Keratinocyte (primary cell): Measurements from ENCODE around the gene BTG1.

Experiments used
- EZH2 ChIP-seq: IDR thresholded peaks from one replicate; pipeline ENCODE4 v1.6.1; 2012; ENCODE audit warnings: inconsistent platforms, mild to moderate bottlenecking, low read length, moderate library complexity
- TF ChIP-seq, protein P1 (sequence below), 3 experiments: IDR thresholded peaks in 1 of 3; conservative IDR thresholded peaks in 1 of 3; optimal IDR thresholded peaks in 1 of 3; 2 replicates in 2 of 3; 3 replicates in 1 of 3; pipeline versions ENCODE3 to v1.5.1; 2011; ENCODE audit warnings: low read length in 3 of 3, mild to moderate bottlenecking in 3 of 3, moderate library complexity in 2 of 3, control low read depth in 1 of 3, inconsistent platforms in 1 of 3; ENCODE audit not compliant: insufficient read depth in 2 of 3; ENCODE audit errors: extremely low read depth in 1 of 3

- TF ChIP-seq, protein P1, sequence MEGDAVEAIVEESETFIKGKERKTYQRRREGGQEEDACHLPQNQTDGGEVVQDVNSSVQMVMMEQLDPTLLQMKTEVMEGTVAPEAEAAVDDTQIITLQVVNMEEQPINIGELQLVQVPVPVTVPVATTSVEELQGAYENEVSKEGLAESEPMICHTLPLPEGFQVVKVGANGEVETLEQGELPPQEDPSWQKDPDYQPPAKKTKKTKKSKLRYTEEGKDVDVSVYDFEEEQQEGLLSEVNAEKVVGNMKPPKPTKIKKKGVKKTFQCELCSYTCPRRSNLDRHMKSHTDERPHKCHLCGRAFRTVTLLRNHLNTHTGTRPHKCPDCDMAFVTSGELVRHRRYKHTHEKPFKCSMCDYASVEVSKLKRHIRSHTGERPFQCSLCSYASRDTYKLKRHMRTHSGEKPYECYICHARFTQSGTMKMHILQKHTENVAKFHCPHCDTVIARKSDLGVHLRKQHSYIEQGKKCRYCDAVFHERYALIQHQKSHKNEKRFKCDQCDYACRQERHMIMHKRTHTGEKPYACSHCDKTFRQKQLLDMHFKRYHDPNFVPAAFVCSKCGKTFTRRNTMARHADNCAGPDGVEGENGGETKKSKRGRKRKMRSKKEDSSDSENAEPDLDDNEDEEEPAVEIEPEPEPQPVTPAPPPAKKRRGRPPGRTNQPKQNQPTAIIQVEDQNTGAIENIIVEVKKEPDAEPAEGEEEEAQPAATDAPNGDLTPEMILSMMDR (optimal IDR thresholded peaks at IDR 0.05 in 1 of 3, IDR thresholded peaks at IDR 0.05 in 1 of 3, conservative IDR thresholded peaks at IDR 0.05 in 1 of 3; ENCODE audit: extremely low read depth in 1 of 3, insufficient read depth in 2 of 3, low read length in 3 of 3): no peak
- no peak for TF ChIP-seq EZH2
Observed at GRCh38 chr12:92178340-92178739, 32.7 kb upstream of the BTG1 start.
